Brain microvascular endothelial cell (primary cell): ENCODE data around the gene PAX3.

Source experiments
- DNase-seq: peaks from one replicate; pipeline ENCODE4 v3.0.0-alpha.2; 2020
- H3K27ac ChIP-seq: fragments of 250-450 bp; sonication (Bioruptor Pico); 2 replicates; pipeline ENCODE4 v1.5.1; 2020; ENCODE audit warnings: mild to moderate bottlenecking, moderate library complexity
- H3K27me3 ChIP-seq: fragments of 250-450 bp; sonication (Bioruptor Pico); replicated peaks from 2 replicates; pipeline ENCODE4 v1.5.1; 2020; ENCODE audit warnings: mild to moderate bottlenecking
- H3K36me3 ChIP-seq: fragments of 250-450 bp; sonication (Bioruptor Pico); replicated peaks from 2 replicates; pipeline ENCODE4 v1.5.1; 2020; ENCODE audit warnings: mild to moderate bottlenecking
- H3K4me3 ChIP-seq: 2 replicates; pipeline ENCODE4 v1.5.1; 2011; ENCODE audit warnings: low read depth, mild to moderate bottlenecking, control low read depth, low read length, moderate library complexity
- in situ Hi-C: cut with HindIII; loops from 2 replicates; pipeline ENCODE4 v1.10.0; 2017; ENCODE audit warnings: low sequenced_read_pairs, low pct_ligation_motif_present
- TF ChIP-seq, protein P1 (sequence below): IDR thresholded peaks from 2 replicates; pipeline ENCODE4 v1.5.1; 2011; ENCODE audit warnings: low read depth, mild to moderate bottlenecking, moderate library complexity, low read length, control low read depth, inconsistent platforms; ENCODE audit errors: missing control alignments

PAX3 gene

DNA sequence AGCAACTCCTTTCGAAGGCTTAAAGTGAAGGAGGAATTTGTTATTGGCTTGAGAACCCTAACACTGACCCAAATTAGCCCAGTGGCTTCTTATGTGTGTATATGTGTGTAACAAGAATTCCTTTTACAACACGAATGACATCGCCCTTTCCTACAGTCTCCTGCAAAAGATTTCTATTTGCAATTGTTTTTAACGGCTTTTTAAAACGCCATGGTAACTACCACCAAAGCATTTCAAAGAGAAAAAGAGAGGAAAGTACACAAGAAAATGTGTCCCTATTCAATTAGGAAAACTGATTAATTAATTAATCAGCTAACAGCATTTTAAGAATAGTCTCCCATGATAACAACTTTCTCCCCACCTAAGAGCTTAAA is 58.1 kb downstream of the PAX3 start:
- Histone ChIP-seq H3K27me3 (no peaks in the 10 kb centered on the region), H3K27ac (no peak overlapping the region), H3K4me3 (no peak overlapping the region), H3K36me3 (no peaks in the 10 kb centered on the region)
- TF ChIP-seq, protein P1, sequence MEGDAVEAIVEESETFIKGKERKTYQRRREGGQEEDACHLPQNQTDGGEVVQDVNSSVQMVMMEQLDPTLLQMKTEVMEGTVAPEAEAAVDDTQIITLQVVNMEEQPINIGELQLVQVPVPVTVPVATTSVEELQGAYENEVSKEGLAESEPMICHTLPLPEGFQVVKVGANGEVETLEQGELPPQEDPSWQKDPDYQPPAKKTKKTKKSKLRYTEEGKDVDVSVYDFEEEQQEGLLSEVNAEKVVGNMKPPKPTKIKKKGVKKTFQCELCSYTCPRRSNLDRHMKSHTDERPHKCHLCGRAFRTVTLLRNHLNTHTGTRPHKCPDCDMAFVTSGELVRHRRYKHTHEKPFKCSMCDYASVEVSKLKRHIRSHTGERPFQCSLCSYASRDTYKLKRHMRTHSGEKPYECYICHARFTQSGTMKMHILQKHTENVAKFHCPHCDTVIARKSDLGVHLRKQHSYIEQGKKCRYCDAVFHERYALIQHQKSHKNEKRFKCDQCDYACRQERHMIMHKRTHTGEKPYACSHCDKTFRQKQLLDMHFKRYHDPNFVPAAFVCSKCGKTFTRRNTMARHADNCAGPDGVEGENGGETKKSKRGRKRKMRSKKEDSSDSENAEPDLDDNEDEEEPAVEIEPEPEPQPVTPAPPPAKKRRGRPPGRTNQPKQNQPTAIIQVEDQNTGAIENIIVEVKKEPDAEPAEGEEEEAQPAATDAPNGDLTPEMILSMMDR: no peak
- no peak for DNase-seq
- in situ Hi-C loops: no loop called here

- TF ChIP-seq, protein P1: no peak
- in situ Hi-C loops: no loop called here
- no peak overlapping the region for H3K27ac ChIP-seq
- no peak overlapping the region for H3K4me3 ChIP-seq
- no peaks in the 10 kb centered on the region for H3K27me3 ChIP-seq
- DNase-seq: no peak
- no peaks in the 10 kb centered on the region for H3K36me3 ChIP-seq
These were observed 58.7 kb downstream of the PAX3 start for GRCh38 chr2:222239945-222240675.

GRCh38 chr2:222239091-222239490 is 59.7 kb downstream of the PAX3 start:
- in situ Hi-C loops: no loop called here
- Histone ChIP-seq H3K27me3 (no peaks in the 10 kb centered on the region), H3K27ac (no peak overlapping the region), H3K36me3 (no peaks in the 10 kb centered on the region), H3K4me3 (no peak overlapping the region)
- TF ChIP-seq, protein P1: no peak
- no peak for DNase-seq

DNA sequence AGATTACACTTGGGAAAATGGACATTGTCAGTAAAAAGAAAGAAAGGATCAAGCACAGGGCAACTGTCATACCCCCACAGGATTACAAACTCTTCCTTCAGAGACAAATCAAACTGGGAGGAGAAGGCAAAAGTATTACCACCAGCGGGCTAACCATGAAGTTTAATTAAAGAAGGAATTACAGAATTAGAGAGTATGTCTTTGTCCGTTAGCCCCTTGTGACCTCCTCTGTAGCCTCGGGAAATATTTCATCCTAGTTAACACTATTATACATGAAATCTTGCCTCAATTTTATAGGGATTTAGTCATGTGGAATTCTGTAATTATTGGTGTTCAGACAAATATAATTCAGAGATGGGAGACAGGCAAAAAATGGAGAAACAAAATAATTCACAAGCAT is 60.7 kb downstream of the PAX3 start:
- Histone ChIP-seq H3K36me3 (no peaks in the 10 kb centered on the region), H3K4me3 (no peak overlapping the region), H3K27ac (no peak overlapping the region), H3K27me3 (no peaks in the 10 kb centered on the region)
- in situ Hi-C loops: no loop called here
- TF ChIP-seq, protein P1: no peak
- DNase-seq: no peak

DNA sequence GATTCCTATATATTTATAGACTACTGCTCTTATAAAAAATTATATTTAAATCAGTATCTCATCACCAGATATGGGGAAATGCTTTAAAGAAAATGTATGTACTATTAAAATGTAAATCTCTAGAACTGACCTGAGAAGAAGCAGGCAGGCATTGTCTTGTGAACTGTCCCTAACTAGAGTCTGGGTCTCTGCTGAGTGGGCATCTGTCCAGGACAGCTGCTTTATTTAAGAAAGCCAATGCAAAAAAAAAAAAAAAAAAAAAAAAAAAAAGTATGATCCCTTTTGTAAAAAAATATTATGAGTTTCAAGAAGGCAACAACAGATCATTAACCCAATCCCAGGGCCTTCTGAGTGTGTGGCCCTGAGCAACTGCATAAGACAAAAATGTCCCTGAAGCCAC is 66.0 kb downstream of the PAX3 start:
- TF ChIP-seq, protein P1: no peak
- no peaks in the 10 kb centered on the region for H3K27me3 ChIP-seq
- H3K36me3 ChIP-seq: no peaks in the 10 kb centered on the region
- no peak overlapping the region for H3K27ac ChIP-seq
- H3K4me3 ChIP-seq: no peak overlapping the region
- no peak for DNase-seq
- in situ Hi-C loops: no loop called here

DNA sequence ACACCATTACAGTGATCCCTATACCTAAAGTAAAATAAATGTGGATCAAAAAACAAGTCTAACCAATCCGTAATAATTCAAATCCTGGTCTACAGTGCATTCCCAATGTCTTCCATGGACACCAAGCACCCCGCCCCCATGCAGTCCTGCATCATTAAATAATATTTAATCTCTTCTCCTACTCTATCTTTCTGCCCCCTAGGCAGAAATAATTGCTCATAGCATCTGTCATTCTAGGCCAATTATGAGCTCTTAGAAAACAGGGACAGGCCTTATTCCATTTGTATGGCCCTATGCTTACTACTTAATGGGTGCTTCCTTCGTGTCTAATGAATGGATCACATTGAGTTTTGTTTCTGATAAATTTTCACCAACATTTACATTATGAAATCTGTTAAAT is 66.4 kb downstream of the PAX3 start:
- TF ChIP-seq, protein P1: no peak
- Histone ChIP-seq H3K4me3 (no peak overlapping the region), H3K27ac (no peak overlapping the region), H3K27me3 (no peaks in the 10 kb centered on the region), H3K36me3 (no peaks in the 10 kb centered on the region)
- DNase-seq: no peak
- in situ Hi-C loops: no loop called here
